H1 (cell line): ENCODE data around the gene ADGB. TPM values are rescaled to one million over a fixed set of nuclear protein-coding genes. Genes with fewer than 3 reads are reported as not detected.

Experiments
- ASH2L ChIP-seq: fragments of 200-600, 300-600 bp; sonication (generic); IDR thresholded peaks from one replicate; pipeline ENCODE4 v1.7.1; 2017; ENCODE audit warnings: low read length
- CTCF ChIP-seq, 3 experiments: IDR thresholded peaks; 1 replicate in 2 of 3; 2 replicates in 1 of 3; pipeline versions ENCODE4 v1.5.1 to v1.6.1; 2011; ENCODE audit warnings: low read length in 3 of 3, mild to moderate bottlenecking in 3 of 3, inconsistent platforms in 2 of 3, low read depth in 1 of 3, moderate library complexity in 1 of 3; ENCODE audit not compliant: insufficient read depth in 1 of 3; ENCODE audit errors: control extremely low read depth in 1 of 3
- MAFK ChIP-seq: IDR thresholded peaks from 2 replicates; pipeline ENCODE4 v1.6.1; 2012; ENCODE audit warnings: low read depth, mild to moderate bottlenecking, improper control_type of control experiment, low read length
- SIRT6 ChIP-seq: IDR thresholded peaks from one replicate; pipeline ENCODE4 v1.7.1; 2012; ENCODE audit warnings: low read length, inconsistent platforms
- SIX5 ChIP-seq: IDR thresholded peaks from 2 replicates; pipeline ENCODE4 v1.6.1; 2011; ENCODE audit warnings: mild to moderate bottlenecking, low read depth, low read length
- TBP ChIP-seq: IDR thresholded peaks from 2 replicates; pipeline ENCODE4 v1.6.1; 2011; ENCODE audit warnings: low read depth, low read length, improper control_type of control experiment
- USF2 ChIP-seq: IDR thresholded peaks from 2 replicates; pipeline ENCODE4 v1.6.1; 2011; ENCODE audit warnings: low read length, improper control_type of control experiment
- polyA plus RNA-seq, 7 experiments: library from polyadenylated mRNA; depleted of rRNA in 3 of 7; stranded (reverse) in 5 of 7; unstranded in 2 of 7; fragments of >200 nt in 5 of 7; fragments of 200-250 nt in 2 of 7; gene quantifications; 1 replicate in 5 of 7; 2 replicates in 1 of 7; 4 replicates in 1 of 7; pipeline versions ENCODE4 v1.2.1 to v1.2.3, GENCODE V29; 2011 to 2013; ENCODE audit warnings: missing spikeins in 2 of 7, mixed read lengths in 2 of 7
- total RNA-seq: library from RNA; stranded (reverse); fragmentation: NEBNext Ultra II Directional; extraction: Animal tissue kit (Norgen Biotek cat#: 25700); gene quantifications from 2 replicates; pipeline ENCODE4 v1.2.1, GENCODE V29; 2021

The ADGB gene
- total and polyA plus RNA-seq, 2 of the 8 experiments (the other 6 are each of a cell fraction or from before 2014, with no cell fraction given): not detected

GRCh38 chr6:146859206-146859605 lies 260.4 kb downstream of the ADGB start (continued):
- no peak for TF ChIP-seq CTCF (IDR thresholded peaks at IDR 0.05; ENCODE audit: control extremely low read depth in 1 of 3, insufficient read depth in 1 of 3, low read depth in 1 of 3, low read length in 3 of 3)
- TF ChIP-seq MAFK: no peak
- TF ChIP-seq SIX5: no peak
- TF ChIP-seq ASH2L: no peak
- TF ChIP-seq USF2: no peak
- TF ChIP-seq TBP: no peak
- TF ChIP-seq SIRT6: no peak
